GM12874 (cell line): ENCODE results near the gene NLRX1.

Experiments
- TF ChIP-seq, protein P1 (sequence below): IDR thresholded peaks from 2 replicates; pipeline ENCODE4 v1.5.1; 2011; ENCODE audit warnings: low read depth, mild to moderate bottlenecking, control low read depth, low read length, moderate library complexity; ENCODE audit not compliant: insufficient read depth

The NLRX1 gene

DNA sequence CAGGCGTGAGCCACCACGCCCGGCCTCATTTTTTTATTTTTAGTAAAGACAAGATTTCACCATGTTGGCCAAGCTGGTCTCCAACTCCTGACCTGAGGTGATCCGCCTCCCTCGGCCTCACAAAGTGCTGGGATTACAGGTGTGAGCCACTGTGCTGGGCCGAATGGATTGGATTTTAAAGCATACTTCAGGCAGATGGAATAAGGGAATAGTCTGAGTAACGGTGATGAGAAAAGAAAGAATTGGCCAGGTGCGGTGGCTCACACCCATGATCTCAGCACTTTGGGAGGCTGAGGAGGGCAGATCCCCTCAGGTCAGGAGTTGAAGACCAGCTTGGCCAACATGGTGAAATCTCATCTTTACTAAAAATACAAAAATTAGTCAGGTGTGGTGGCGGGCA, 35.5 kb downstream of the NLRX1 start:
- TF ChIP-seq, protein P1, sequence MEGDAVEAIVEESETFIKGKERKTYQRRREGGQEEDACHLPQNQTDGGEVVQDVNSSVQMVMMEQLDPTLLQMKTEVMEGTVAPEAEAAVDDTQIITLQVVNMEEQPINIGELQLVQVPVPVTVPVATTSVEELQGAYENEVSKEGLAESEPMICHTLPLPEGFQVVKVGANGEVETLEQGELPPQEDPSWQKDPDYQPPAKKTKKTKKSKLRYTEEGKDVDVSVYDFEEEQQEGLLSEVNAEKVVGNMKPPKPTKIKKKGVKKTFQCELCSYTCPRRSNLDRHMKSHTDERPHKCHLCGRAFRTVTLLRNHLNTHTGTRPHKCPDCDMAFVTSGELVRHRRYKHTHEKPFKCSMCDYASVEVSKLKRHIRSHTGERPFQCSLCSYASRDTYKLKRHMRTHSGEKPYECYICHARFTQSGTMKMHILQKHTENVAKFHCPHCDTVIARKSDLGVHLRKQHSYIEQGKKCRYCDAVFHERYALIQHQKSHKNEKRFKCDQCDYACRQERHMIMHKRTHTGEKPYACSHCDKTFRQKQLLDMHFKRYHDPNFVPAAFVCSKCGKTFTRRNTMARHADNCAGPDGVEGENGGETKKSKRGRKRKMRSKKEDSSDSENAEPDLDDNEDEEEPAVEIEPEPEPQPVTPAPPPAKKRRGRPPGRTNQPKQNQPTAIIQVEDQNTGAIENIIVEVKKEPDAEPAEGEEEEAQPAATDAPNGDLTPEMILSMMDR: no peak

DNA sequence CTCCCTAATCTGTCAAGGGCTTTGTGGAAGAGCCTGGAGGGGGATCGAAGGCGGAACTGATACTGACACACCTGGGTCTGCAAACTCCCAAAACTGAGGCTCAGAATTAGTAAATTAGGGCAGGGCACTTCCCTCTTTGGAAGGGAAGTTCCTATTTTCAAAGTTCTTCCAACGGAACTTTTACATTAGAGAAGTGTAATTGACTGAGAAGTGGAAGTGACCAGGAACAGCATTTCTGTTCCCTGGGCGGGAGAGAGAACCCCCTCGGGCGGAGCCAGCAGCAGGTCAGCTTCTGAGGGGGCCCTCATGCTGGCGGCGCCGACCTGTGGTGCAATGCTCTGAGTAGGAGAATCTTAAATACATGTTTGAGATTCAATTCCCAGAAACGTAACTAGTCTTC, 36.6 kb downstream of the NLRX1 start:
- TF ChIP-seq, protein P1: no peak

GRCh38 chr11:119205574-119206510, 37.3 kb downstream of the NLRX1 start, which contains the start of gene CBL:
CBL (plus strand) TSS chr11:119206339; CDS start chr11:119206418, 79 bp downstream.
- TF ChIP-seq, protein P1: peak; percentile 95

DNA sequence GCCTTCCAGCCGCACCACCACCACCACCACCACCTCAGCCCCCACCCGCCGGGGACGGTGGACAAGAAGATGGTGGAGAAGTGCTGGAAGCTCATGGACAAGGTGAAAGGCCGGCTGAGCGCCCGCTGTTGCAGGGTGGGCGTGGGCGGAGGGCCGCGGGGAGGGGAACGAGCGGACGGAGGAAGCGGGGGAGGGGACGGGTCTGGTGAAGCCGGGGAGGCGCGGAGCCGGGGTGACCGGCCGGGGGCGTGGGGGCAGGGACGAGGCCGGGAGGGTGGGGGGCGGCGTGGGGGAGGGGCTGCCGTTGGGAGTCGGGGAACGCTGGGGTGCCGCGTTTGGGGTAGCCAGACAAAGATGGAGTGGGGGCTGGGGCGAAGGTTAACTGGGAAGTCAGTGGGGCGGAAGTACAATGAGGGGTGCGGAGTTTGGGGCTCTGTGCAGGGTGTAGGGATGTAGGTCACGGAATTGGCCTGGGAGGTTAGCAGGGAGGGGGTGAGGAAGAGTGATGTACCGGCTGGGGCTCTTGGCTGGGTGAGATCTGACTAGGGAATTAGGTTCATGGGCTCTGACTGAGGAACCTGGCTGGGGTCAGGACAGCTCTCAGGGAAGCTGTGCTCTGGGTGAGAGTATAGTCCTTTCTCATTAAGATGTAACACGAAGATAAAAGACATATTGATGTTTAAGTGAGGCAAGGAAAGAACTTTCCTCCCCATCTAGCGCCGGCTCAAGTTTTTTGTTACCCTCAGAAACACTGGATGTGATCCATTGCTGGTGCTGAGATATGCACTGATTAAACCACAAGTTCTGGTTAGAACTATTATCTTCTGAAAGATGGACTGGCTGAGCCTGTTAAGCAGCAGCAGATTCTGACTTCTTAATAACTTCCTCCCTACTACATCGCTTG, 38.2 kb downstream of the NLRX1 start:
- TF ChIP-seq, protein P1: no peak

DNA sequence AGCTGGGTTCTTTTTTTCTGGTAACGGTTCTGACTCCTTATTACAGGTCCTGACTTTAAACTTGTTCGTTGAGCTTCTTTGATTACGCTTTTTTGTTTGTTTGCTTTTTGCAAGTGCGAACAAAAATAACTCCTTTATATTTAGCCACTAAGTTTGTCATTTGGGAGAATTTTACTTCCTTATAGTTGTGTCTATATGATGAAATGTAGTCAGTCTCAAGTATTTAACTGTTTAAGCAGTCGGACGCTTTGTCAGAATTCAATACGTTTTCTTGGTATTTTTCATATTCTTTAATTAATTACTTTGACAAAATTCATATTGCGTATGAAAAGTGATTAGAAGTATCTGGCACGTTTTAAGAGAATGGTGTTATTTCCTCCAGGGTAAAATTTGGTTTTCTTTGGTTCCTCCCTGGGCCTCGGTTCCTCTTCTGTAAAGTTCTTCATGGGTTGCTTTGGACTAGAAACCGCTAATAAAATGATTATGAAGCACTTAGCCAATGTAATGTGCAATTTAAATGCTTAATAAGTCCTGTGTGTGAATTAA, 39.0 kb downstream of the NLRX1 start:
- TF ChIP-seq, protein P1: no peak

DNA sequence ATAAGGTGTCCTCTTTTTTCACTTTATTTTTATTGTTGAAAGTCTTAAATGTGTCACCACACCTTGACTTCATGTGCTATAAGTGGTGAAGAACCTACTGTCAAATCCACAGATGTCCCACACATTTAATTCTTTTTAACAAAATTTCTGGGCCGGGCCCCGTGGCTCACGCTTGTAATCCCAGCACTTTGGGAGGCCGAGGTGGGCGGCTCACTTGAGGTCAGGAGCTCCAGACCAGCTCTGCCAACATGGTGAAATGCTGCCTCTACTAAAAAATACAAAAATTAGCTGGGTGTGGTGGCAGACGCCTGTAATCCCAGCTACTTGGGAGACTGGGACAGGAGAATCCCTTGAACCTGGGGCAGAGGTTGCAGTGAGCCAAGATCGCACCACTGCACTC, 40.7 kb downstream of the NLRX1 start:
- TF ChIP-seq, protein P1: no peak

DNA sequence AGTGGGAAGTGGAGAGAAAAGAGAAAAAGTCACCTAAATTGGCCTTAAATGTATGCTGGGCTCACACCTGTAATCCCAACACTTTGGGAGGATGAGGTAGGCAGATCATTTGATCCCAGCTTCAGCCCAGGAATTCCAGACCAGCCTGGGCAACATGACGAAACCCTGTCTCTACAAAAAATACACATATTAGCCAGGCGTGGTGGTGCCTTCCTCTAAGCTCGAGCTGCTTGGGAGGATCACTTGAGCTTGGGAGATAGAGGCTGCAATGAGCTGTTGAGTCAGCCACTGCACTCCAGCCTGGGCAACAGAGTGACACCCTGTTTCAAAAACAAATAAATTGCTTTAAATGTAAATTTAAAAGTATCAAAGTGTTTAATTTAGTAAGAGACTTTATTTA, 41.5 kb downstream of the NLRX1 start:
- TF ChIP-seq, protein P1: no peak
